ENCODE data around the gene MCEMP1. TPM values are rescaled to one million over a fixed set of nuclear protein-coding genes. Genes with fewer than 3 reads are reported as not detected.

MCEMP1 gene
- total RNA-seq, 1 donor from 2014 or later: not detected

GRCh38 chr19:7648265-7649014 lies 28.4 kb upstream of the MCEMP1 start:
- Mint-ChIP-seq H3K4me3 (ENCODE audit: unreplicated experiment) (no peak overlapping the region), H3K27me3 (ENCODE audit: unreplicated experiment) (peaks cover 5% of the 10 kb centered on the region), H3K36me3 (ENCODE audit: unreplicated experiment) (no peaks in the 10 kb centered on the region), H3K9me3 (ENCODE audit: unreplicated experiment) (no peaks in the 10 kb centered on the region), H3K4me1 (ENCODE audit: unreplicated experiment) (peaks cover 3% of the 10 kb centered on the region), H3K27ac (ENCODE audit: unreplicated experiment) (no peak overlapping the region)
- no peak for DNase-seq (ENCODE audit: extremely low spot score, unreplicated experiment)
- TF ChIP-seq, protein P1, sequence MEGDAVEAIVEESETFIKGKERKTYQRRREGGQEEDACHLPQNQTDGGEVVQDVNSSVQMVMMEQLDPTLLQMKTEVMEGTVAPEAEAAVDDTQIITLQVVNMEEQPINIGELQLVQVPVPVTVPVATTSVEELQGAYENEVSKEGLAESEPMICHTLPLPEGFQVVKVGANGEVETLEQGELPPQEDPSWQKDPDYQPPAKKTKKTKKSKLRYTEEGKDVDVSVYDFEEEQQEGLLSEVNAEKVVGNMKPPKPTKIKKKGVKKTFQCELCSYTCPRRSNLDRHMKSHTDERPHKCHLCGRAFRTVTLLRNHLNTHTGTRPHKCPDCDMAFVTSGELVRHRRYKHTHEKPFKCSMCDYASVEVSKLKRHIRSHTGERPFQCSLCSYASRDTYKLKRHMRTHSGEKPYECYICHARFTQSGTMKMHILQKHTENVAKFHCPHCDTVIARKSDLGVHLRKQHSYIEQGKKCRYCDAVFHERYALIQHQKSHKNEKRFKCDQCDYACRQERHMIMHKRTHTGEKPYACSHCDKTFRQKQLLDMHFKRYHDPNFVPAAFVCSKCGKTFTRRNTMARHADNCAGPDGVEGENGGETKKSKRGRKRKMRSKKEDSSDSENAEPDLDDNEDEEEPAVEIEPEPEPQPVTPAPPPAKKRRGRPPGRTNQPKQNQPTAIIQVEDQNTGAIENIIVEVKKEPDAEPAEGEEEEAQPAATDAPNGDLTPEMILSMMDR (IDR thresholded peaks at IDR 0.05): no peak

GRCh38 chr19:7650148-7650547 lies 26.7 kb upstream of the MCEMP1 start:
- H3K4me1 Mint-ChIP-seq (ENCODE audit: unreplicated experiment): peaks cover 3% of the 10 kb centered on the region
- TF ChIP-seq, protein P1 (IDR thresholded peaks at IDR 0.05): no peak
- no peaks in the 10 kb centered on the region for H3K9me3 Mint-ChIP-seq (ENCODE audit: unreplicated experiment)
- H3K27me3 Mint-ChIP-seq (ENCODE audit: unreplicated experiment): peaks cover 5% of the 10 kb centered on the region
- DNase-seq (ENCODE audit: extremely low spot score, unreplicated experiment): no peak
- no peak overlapping the region for H3K27ac Mint-ChIP-seq (ENCODE audit: unreplicated experiment)
- no peak overlapping the region for H3K4me3 Mint-ChIP-seq (ENCODE audit: unreplicated experiment)
- no peaks in the 10 kb centered on the region for H3K36me3 Mint-ChIP-seq (ENCODE audit: unreplicated experiment)

GRCh38 chr19:7652061-7652641 lies 24.7 kb upstream of the MCEMP1 start:
- Mint-ChIP-seq H3K4me1 (ENCODE audit: unreplicated experiment) (peaks cover 3% of the 10 kb centered on the region), H3K36me3 (ENCODE audit: unreplicated experiment) (no peaks in the 10 kb centered on the region), H3K27me3 (ENCODE audit: unreplicated experiment) (peaks cover 8% of the 10 kb centered on the region), H3K4me3 (ENCODE audit: unreplicated experiment) (peak overlapping the region; percentile 58), H3K27ac (ENCODE audit: unreplicated experiment) (peak overlapping the region; percentile 31), H3K9me3 (ENCODE audit: unreplicated experiment) (no peaks in the 10 kb centered on the region)
- TF ChIP-seq, protein P1 (IDR thresholded peaks at IDR 0.05): peak; percentile 99
- peak; percentile 92 for DNase-seq (ENCODE audit: extremely low spot score, unreplicated experiment)

- Mint-ChIP-seq H3K36me3 (ENCODE audit: unreplicated experiment) (no peaks in the 10 kb centered on the region), H3K27ac (ENCODE audit: unreplicated experiment) (no peak overlapping the region), H3K4me3 (ENCODE audit: unreplicated experiment) (no peak overlapping the region), H3K9me3 (ENCODE audit: unreplicated experiment) (no peaks in the 10 kb centered on the region), H3K27me3 (ENCODE audit: unreplicated experiment) (peaks cover 17% of the 10 kb centered on the region), H3K4me1 (ENCODE audit: unreplicated experiment) (peaks cover 3% of the 10 kb centered on the region)
- DNase-seq (ENCODE audit: extremely low spot score, unreplicated experiment): no peak
- TF ChIP-seq, protein P1 (IDR thresholded peaks at IDR 0.05): no peak
These were observed 22.5 kb upstream of the MCEMP1 start for GRCh38 chr19:7654401-7654800.

GRCh38 chr19:7655581-7655980 lies 21.3 kb upstream of the MCEMP1 start:
- Mint-ChIP-seq H3K4me3 (ENCODE audit: unreplicated experiment) (no peak overlapping the region), H3K36me3 (ENCODE audit: unreplicated experiment) (no peaks in the 10 kb centered on the region), H3K27ac (ENCODE audit: unreplicated experiment) (no peak overlapping the region), H3K4me1 (ENCODE audit: unreplicated experiment) (peaks cover 3% of the 10 kb centered on the region), H3K9me3 (ENCODE audit: unreplicated experiment) (no peaks in the 10 kb centered on the region), H3K27me3 (ENCODE audit: unreplicated experiment) (peaks cover 17% of the 10 kb centered on the region)
- no peak for DNase-seq (ENCODE audit: extremely low spot score, unreplicated experiment)
- TF ChIP-seq, protein P1 (IDR thresholded peaks at IDR 0.05): no peak
